A549 (cell line): Measurements from ENCODE around the gene ANGEL2.

Source experiments
- FOSB ChIP-seq: fragments of 250-450 bp; sonication (Bioruptor Pico); IDR thresholded peaks from 2 replicates; pipeline ENCODE4 v1.5.0; 2020; ENCODE audit warnings: mild to moderate bottlenecking, moderate library complexity
- JUN ChIP-seq, 2 experiments: fragments of >200 bp; sonication (Bioruptor Twin); formaldehyde crosslinking; IDR thresholded peaks; 2 replicates in 1 of 2; 3 replicates in 1 of 2; pipeline ENCODE4 v1.6.1; 2016 to 2017
- JUNB ChIP-seq: fragments of >200 bp; sonication (Bioruptor Twin); formaldehyde crosslinking; IDR thresholded peaks from 2 replicates; pipeline ENCODE4 v1.6.1; 2016
- MYC ChIP-seq: IDR thresholded peaks from 2 replicates; pipeline ENCODE4 v1.6.1; 2012; ENCODE audit warnings: mild to moderate bottlenecking, inconsistent platforms, low read length, improper control_type of control experiment, borderline replicate concordance
- NR3C1 ChIP-seq: fragments of >200 bp; sonication (Bioruptor Twin); formaldehyde crosslinking; IDR thresholded peaks from 3 replicates; pipeline ENCODE4 v1.6.1; 2017
- PHF8 ChIP-seq: fragments of 200-600 bp; sonication (generic); IDR thresholded peaks from 2 replicates; pipeline ENCODE4 v1.6.1; 2016; ENCODE audit warnings: low read depth, mild to moderate bottlenecking, antibody characterized with exemption, moderate library complexity, borderline replicate concordance
- POLR2A ChIP-seq: IDR thresholded peaks from 2 replicates; pipeline ENCODE4 v1.6.1; 2012; ENCODE audit warnings: mild to moderate bottlenecking, low read length
- RAD21 ChIP-seq, 2 experiments: fragments of >200 bp in 1 of 2; sonication (Bioruptor Twin) in 1 of 2; formaldehyde crosslinking in 1 of 2; IDR thresholded peaks in 1 of 2; conservative IDR thresholded peaks in 1 of 2; 2 replicates in 1 of 2; 3 replicates in 1 of 2; pipeline ENCODE4 v1.6.1; 2012 to 2018; ENCODE audit warnings: inconsistent platforms in 1 of 2
- TF ChIP-seq, protein P1 (sequence below): fragments of >200 bp; sonication (Bioruptor Twin); formaldehyde crosslinking; IDR thresholded peaks from 3 replicates; pipeline ENCODE4 v1.5.1; 2016

DNA sequence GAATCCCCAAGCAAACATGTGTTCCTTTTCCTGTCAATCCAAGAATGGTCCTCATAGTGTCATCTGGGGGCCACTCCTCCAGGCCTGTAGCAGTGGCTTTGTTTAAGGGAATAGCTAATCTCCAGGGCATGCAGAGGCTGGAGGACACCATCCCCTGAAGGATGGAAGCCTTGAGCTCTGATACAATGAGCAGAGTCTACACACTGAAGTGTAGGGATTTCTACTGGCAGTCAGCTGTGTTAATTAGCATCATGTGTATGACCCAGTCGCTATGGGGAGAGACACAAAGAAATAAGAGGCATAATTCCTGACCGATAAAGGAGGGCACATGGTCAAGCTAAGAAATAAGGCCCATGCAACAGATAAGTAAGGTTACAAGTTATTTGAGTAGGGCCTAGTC, 29.1 kb downstream of the ANGEL2 start:
- TF ChIP-seq POLR2A, result no peak
- TF ChIP-seq, protein P1, sequence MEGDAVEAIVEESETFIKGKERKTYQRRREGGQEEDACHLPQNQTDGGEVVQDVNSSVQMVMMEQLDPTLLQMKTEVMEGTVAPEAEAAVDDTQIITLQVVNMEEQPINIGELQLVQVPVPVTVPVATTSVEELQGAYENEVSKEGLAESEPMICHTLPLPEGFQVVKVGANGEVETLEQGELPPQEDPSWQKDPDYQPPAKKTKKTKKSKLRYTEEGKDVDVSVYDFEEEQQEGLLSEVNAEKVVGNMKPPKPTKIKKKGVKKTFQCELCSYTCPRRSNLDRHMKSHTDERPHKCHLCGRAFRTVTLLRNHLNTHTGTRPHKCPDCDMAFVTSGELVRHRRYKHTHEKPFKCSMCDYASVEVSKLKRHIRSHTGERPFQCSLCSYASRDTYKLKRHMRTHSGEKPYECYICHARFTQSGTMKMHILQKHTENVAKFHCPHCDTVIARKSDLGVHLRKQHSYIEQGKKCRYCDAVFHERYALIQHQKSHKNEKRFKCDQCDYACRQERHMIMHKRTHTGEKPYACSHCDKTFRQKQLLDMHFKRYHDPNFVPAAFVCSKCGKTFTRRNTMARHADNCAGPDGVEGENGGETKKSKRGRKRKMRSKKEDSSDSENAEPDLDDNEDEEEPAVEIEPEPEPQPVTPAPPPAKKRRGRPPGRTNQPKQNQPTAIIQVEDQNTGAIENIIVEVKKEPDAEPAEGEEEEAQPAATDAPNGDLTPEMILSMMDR, result no peak
- TF ChIP-seq RAD21 (conservative IDR thresholded peaks at IDR 0.05 in 1 of 2, IDR thresholded peaks at IDR 0.05 in 1 of 2), result no peak
- no peak for TF ChIP-seq PHF8
- TF ChIP-seq FOSB, result no peak
- TF ChIP-seq NR3C1, result no peak
- TF ChIP-seq JUN (IDR thresholded peaks at IDR 0.05), result no peak
- no peak for TF ChIP-seq JUNB
- no peak for TF ChIP-seq MYC
